OCI-LY1 (cell line): ENCODE results near the gene SLK.

ENCODE experiments used
- H2AFZ ChIP-seq: fragments of 200-600 bp; sonication (generic), shearing (Covaris generic); 2 replicates; pipeline ENCODE4 v1.6.0; 2014; ENCODE audit warnings: antibody characterized with exemption, mild to moderate bottlenecking, low read length
- H3F3A ChIP-seq: fragments of 200-600 bp; sonication (generic), shearing (Covaris generic); 2 replicates; pipeline ENCODE4 v1.6.0; 2014; ENCODE audit warnings: mild to moderate bottlenecking, antibody characterized with exemption, low read length, moderate library complexity; ENCODE audit not compliant: insufficient read depth
- H3K27ac ChIP-seq: fragments of 200-600 bp; sonication (generic); 2 replicates; pipeline ENCODE4 v1.5.1; 2014; ENCODE audit warnings: low read length, mixed run types, mild to moderate bottlenecking, low read depth; ENCODE audit not compliant: poor library complexity, severe bottlenecking
- H3K27me3 ChIP-seq: fragments of 200-600 bp; sonication (generic); 2 replicates; pipeline ENCODE4 v1.6.0; 2014; ENCODE audit warnings: antibody characterized with exemption, mild to moderate bottlenecking, low read length, moderate library complexity; ENCODE audit not compliant: insufficient read depth
- H3K36me3 ChIP-seq: fragments of 200-600 bp; sonication (generic); 2 replicates; pipeline ENCODE4 v1.6.1; 2014; ENCODE audit warnings: mild to moderate bottlenecking, antibody characterized with exemption, low read length, moderate library complexity, mixed read lengths; ENCODE audit not compliant: insufficient read depth
- H3K4me1 ChIP-seq: fragments of 200-600 bp; sonication (generic); 2 replicates; pipeline ENCODE4 v1.5.1; 2014; ENCODE audit warnings: mild to moderate bottlenecking, low read length, moderate library complexity; ENCODE audit not compliant: insufficient read depth, severe bottlenecking
- H3K4me2 ChIP-seq: fragments of 200-600 bp; sonication (generic), shearing (Covaris generic); 2 replicates; pipeline ENCODE4 v1.6.1; 2014; ENCODE audit warnings: low read length
- H3K4me3 ChIP-seq: fragments of 200-600 bp; sonication (generic); 2 replicates; pipeline ENCODE4 v1.5.1; 2014; ENCODE audit warnings: low read length, low read depth, mild to moderate bottlenecking, mixed read lengths; ENCODE audit not compliant: poor library complexity, severe bottlenecking
- H3K79me2 ChIP-seq: fragments of 200-600 bp; shearing (Covaris generic); 2 replicates; pipeline ENCODE4 v1.6.1; 2016; ENCODE audit warnings: mixed run types, low read length, mixed read lengths; ENCODE audit not compliant: insufficient read depth
- H3K9ac ChIP-seq: fragments of 200-600 bp; sonication (generic), shearing (Covaris generic); 2 replicates; pipeline ENCODE4 v1.6.1; 2014; ENCODE audit warnings: mild to moderate bottlenecking, low read length, mixed read lengths
- H3K9me2 ChIP-seq: fragments of 200-600 bp; sonication (generic), shearing (Covaris generic); 2 replicates; pipeline ENCODE4 v1.6.1; 2014; ENCODE audit warnings: low read depth, mild to moderate bottlenecking, low read length, mixed read lengths
- H3K9me3 ChIP-seq: fragments of 200-600 bp; shearing (Covaris generic); 2 replicates; pipeline ENCODE4 v1.6.1; 2014; ENCODE audit warnings: low read length, mixed read lengths
- H4K20me1 ChIP-seq: fragments of 200-600 bp; sonication (generic), shearing (Covaris generic); 2 replicates; pipeline ENCODE4 v1.6.0; 2016; ENCODE audit warnings: mild to moderate bottlenecking, low read length; ENCODE audit not compliant: insufficient read depth
- EZH2 ChIP-seq: fragments of 200-600 bp; sonication (generic), shearing (Covaris generic); IDR thresholded peaks from 2 replicates; pipeline ENCODE4 v1.8.0; 2017; ENCODE audit warnings: borderline replicate concordance, mixed run types, mild to moderate bottlenecking, antibody characterized with exemption, low read length, moderate library complexity, mixed read lengths
- TF ChIP-seq, protein P1 (sequence below): fragments of 200-600 bp; sonication (generic), shearing (Covaris generic); IDR thresholded peaks from 2 replicates; pipeline ENCODE4 v1.5.1; 2017; ENCODE audit warnings: mild to moderate bottlenecking, antibody characterized with exemption, low read length, moderate library complexity, mixed read lengths

The SLK gene

DNA sequence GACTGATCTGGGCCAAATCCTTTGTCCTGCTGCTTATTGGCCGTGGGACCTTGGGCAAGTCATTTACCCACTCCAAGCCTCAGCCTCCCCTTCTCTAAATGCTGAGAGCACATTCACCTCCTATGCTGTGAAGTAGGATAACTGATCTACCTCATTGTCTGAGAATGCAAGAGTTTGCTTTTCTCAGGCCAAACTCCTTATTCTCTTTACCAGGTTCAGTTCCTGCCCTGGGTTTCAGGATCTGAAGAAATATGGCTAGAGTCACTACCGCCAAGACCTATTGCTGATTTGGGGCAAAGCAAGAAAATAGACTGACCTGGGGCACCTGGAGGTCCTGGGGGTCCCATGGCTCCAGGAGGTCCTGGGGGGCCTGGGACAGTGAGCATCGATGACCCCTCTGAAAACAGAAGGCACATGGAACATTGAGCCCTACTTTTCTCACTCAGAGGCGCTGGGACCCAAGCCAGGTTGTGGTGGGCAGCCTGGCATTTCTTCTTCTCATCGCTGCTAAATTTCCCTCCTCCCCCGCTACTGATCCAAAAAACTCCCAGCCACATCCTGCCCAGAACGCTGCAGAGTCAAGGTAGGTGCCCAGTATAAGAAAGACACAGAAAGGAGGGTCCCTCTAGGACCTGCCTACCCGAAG lies 76.4 kb downstream of the SLK start:
- Histone ChIP-seq H3K9me2 (no peaks in the 10 kb centered on the region), H3K27me3 (no peaks in the 10 kb centered on the region; the same call in 1 of the 2 replicates), H3F3A (no peaks in the 10 kb centered on the region), H3K9ac (no peak overlapping the region), H2AFZ (no peak overlapping the region), H3K9me3 (no peaks in the 10 kb centered on the region), H3K4me3 (no peak overlapping the region), H3K4me2 (no peak overlapping the region), H3K4me1 (no peaks in the 10 kb centered on the region), H3K27ac (no peak overlapping the region), H3K79me2 (no peaks in the 10 kb centered on the region), H3K36me3 (no peaks in the 10 kb centered on the region), H4K20me1 (no peaks in the 10 kb centered on the region)
- TF ChIP-seq EZH2, result no peak
- TF ChIP-seq, protein P1, sequence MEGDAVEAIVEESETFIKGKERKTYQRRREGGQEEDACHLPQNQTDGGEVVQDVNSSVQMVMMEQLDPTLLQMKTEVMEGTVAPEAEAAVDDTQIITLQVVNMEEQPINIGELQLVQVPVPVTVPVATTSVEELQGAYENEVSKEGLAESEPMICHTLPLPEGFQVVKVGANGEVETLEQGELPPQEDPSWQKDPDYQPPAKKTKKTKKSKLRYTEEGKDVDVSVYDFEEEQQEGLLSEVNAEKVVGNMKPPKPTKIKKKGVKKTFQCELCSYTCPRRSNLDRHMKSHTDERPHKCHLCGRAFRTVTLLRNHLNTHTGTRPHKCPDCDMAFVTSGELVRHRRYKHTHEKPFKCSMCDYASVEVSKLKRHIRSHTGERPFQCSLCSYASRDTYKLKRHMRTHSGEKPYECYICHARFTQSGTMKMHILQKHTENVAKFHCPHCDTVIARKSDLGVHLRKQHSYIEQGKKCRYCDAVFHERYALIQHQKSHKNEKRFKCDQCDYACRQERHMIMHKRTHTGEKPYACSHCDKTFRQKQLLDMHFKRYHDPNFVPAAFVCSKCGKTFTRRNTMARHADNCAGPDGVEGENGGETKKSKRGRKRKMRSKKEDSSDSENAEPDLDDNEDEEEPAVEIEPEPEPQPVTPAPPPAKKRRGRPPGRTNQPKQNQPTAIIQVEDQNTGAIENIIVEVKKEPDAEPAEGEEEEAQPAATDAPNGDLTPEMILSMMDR, result no peak

DNA sequence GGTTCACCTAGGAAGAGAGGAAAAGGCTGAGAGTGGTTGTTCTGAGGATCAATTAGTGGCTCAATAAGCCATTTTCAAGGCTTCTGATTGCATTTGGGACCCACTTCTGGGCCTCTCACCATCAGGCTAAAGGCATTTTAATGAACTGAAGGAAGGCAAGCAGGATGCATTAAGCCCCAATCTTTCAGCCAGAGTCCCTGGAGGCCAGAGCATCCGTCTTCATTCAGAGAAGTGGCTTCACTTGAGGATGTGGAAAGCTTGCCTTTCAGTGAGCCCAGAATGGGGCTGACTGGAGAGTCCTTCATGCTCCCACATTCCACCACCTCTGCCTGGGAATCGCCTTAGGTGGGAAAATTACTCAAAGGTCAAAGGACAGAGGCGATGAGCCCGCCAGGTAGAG lies 76.9 kb downstream of the SLK start:
- Histone ChIP-seq H3K9me3 (no peaks in the 10 kb centered on the region), H3K4me3 (no peak overlapping the region), H3F3A (no peaks in the 10 kb centered on the region), H3K79me2 (no peaks in the 10 kb centered on the region), H3K4me2 (no peak overlapping the region), H3K9me2 (no peaks in the 10 kb centered on the region), H3K4me1 (no peaks in the 10 kb centered on the region), H3K36me3 (no peaks in the 10 kb centered on the region), H3K9ac (no peak overlapping the region), H2AFZ (no peak overlapping the region), H3K27ac (no peak overlapping the region), H3K27me3 (no peaks in the 10 kb centered on the region; the same call in 1 of the 2 replicates), H4K20me1 (no peaks in the 10 kb centered on the region)
- TF ChIP-seq, protein P1, result no peak
- TF ChIP-seq EZH2, result no peak

DNA sequence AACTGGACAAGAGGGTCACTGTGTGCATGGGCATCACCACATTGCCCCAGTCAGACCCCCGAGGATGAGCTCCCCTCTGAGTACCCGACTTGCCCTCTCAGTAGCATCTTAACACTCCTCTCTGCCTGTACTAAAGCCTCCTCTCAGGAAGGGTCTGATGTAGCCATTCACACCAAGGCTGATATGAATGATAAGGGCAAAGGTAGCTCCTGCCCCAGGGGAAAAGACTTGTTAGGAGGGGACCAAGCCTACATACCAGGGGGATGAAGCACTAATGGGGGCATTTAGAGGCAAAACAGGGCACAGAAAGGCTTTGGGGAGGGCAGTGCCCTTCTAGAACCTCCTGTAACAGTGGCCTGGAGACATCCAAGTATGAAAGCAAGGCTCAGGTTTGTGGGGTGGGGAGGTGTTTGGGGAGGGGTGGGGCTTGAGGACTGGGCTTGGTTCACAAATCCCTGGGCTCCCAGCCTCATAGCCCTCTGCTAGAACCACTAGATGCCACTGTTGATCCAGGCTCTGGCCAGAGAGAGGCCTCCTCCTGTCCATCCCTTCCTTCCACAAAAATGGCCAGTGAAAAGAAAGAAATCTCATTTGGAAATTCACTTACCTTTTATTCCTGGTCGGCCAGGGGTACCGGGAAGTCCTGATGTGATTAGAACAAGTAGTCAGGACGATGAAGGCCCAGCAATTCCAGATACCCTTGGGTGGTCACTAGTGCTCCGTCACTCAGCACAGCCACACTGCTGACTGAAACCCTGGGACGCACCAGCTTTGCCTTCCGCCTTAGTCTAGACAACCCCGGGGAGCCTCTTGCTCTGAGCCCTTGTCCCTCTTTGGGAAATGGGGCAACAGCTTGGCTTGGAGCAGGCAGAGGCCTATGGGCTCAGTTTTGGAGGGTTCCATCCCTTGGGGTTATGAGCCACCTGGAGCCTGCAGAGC lies 78.5 kb downstream of the SLK start:
- Histone ChIP-seq H4K20me1 (no peaks in the 10 kb centered on the region), H3K27me3 (no peaks in the 10 kb centered on the region; the same call in 1 of the 2 replicates), H3K4me1 (no peaks in the 10 kb centered on the region), H3F3A (no peaks in the 10 kb centered on the region), H3K9ac (no peak overlapping the region), H3K4me3 (no peak overlapping the region), H3K9me3 (no peaks in the 10 kb centered on the region), H3K4me2 (no peak overlapping the region), H3K27ac (no peak overlapping the region), H2AFZ (no peak overlapping the region), H3K79me2 (no peaks in the 10 kb centered on the region), H3K36me3 (no peaks in the 10 kb centered on the region), H3K9me2 (no peaks in the 10 kb centered on the region)
- TF ChIP-seq, protein P1, result no peak; the same call in 1 of the 2 replicates
